Uterine smooth muscle cell (primary cell): Measurements from ENCODE around the gene ATP6AP1. TPM values are rescaled to one million over a fixed set of nuclear protein-coding genes. Genes with fewer than 3 reads are reported as not detected.

Experiments
- total RNA-seq: library from RNA; depleted of rRNA; stranded (reverse); fragments of >200 nt; gene quantifications from 2 replicates; pipeline ENCODE4 v1.2.3, GENCODE V29; 2014

The ATP6AP1 gene
- total RNA-seq: 58.3 and 72.5 TPM in 2 replicates

DNA sequence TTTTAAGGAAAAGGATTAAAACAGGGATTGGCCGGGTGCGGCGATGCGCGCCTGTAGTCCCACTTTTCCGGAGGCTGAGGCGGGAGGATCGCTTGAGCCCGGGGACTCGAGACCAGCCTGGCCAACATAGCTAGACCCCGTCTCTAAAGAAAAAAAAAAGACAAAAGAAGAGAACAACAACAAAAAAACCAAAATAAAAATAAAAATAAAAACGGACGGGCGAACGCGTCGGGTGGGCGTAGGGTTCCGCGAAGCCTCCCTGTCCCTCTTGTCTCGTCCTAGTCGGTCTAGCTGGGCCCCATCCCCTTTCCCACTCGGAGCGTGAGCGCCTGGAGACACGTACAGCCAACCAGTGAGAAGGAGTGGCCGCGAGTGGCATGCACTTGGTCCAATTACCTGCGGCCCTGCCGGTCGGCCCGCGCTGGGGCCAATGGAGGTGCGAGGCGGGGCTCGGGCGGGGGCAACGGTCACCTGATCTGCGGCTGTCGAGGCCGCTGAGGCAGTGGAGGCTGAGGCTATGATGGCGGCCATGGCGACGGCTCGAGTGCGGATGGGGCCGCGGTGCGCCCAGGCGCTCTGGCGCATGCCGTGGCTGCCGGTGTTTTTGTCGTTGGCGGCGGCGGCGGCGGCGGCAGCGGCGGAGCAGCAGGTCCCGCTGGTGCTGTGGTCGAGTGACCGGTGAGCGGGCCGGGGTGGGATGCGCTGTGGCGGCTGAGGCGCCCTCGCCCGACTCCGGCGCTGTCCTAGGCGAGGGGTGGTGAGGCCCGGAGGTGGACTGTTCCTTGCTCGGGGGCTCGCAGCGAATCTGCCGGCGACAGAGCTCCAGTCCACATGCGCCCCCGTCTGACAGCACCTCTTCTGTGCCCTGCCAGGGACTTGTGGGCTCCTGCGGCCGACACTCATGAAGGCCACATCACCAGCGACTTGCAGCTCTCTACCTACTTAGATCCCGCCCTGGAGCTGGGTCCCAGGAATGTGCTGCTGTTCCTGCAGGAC is at the start of gene ATP6AP1:
ATP6AP1 (plus strand) TSS at position 502 of the 996 bp plus-strand sequence; CDS start at position 518, 16 bp downstream.

DNA sequence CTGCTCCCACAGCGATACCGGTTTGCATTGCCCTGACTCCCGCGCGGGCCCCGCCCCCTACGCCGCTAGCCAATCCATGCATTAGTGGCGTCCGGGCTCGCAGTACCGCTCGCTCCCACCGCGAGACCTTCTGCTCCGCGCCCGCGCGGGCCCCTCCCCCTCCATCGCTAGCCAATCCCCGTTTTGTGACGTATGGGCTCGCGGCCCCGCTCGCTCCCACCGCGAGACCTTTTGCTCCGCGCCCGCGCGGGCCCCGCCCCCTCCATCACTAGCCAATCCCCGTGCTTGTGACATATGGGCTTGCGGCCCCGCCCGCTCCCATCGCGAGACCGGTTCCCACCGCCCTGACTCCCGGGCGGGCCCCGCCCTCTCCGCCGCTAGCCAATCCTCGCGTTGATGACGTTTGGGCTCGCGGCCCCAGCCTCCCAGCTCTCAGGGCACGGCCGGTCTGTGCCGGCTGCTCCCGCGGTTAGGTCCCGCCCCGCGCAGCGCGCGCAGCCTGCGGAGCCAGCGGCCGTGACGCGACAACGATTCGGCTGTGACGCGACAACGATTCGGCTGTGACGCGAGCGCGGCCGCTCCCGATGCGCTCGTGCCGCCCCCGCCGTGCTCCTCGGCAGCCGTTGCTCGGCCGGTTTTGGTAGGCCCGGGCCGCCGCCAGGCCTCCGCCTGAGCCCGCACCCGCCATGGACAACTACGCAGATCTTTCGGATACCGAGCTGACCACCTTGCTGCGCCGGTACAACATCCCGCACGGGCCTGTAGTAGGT is 49.5 kb upstream of the ATP6AP1 start, which contains the start of gene EMD:
EMD (plus strand) TSS at position 497 of the 770 bp plus-strand sequence; CDS start at position 687, 190 bp downstream.

DNA sequence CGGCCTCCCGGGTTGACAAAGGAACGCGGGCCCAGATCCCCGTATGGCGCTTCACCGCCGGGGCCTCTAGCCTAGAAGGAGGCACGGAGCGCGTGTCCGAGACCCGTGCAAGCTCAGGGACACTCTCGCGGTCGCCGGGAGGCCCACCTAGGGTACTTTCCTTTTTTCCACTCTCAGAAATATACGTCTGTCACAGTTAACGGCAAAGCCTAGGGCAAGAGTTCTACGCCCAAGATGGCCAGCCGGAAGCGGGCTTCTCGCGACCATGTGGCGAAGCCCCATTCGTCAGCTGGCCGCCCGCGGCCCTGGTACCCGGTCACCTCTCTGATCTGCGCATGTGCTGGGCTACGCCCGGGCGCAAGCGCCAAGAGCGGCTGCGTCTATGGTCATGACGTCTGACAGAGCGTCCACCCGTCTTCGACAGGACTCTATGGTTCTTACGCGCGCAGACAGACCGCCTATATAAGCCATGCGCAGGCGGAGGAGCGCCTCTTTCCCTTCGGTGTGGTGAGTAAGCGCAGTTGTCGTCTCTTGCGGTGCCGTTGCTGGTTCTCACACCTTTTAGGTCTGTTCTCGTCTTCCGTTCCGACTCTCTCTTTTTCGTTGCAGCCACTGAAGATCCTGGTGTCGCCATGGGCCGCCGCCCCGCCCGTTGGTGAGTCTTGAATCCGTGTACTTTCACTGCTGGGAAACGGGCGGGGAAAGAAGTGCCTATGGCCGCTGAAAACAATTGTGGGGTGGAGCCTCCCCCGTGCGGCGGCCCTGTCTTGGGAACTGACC is 30.4 kb upstream of the ATP6AP1 start, which contains the start of gene RPL10:
RPL10 (plus strand) TSS at position 490 of the 780 bp plus-strand sequence; CDS start at position 633, 143 bp downstream.

GRCh38 chrX:154409222-154409871 is 19.1 kb upstream of the ATP6AP1 start, which contains the start of gene DNASE1L1:
DNASE1L1 (minus strand) TSS chrX:154409254; CDS start chrX:154405568, 3,686 bp downstream.

GRCh38 chrX:154436983-154437752 is 8.7 kb downstream of the ATP6AP1 start, which contains the start of gene GDI1:
GDI1 (plus strand) TSS chrX:154437154; CDS start chrX:154437255, 101 bp downstream.

DNA sequence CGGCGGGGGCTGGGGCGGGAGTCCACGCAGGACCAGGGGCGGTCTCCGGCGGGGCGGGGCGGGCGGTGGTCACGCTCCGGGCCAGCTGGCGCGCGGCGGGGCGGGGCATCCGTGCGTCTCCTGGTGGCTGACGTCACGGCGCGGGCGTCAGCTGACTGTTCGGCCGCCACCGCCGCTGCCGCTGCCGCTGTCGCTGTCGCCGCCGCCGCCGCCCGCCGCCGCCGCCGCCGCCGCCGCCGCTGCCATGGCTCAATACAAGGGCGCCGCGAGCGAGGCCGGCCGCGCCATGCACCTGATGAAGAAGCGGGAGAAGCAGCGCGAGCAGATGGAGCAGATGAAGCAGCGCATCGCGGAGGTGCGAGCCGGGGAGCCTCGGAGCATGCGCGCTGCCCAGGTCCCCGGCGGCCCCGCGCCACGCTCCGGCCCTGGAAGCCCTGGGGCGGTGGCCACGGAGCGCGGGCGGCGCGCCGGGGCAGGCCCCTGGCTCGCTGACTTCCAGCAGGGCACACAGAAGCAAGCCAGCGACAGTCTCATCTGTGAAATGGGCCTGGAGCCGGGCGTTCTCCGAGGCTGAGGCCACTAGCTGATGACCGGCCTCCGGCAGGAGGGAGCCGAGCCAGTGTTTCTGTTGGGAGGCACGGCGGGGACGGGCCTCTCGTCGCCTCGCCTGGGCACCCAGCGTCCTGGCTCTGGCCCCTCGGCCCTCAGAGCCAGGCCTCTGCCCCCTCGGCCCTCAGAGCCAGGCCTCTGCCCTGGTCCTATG is 15.7 kb downstream of the ATP6AP1 start, which contains the start of gene FAM50A:
FAM50A (plus strand) TSS at position 150 of the 763 bp plus-strand sequence; CDS start at position 245, 95 bp downstream.

GRCh38 chrX:154458116-154458953 is 29.9 kb downstream of the ATP6AP1 start, which contains the start of gene PLXNA3:
PLXNA3 (plus strand) TSS chrX:154458281; CDS start chrX:154460184, 1,903 bp downstream.

DNA sequence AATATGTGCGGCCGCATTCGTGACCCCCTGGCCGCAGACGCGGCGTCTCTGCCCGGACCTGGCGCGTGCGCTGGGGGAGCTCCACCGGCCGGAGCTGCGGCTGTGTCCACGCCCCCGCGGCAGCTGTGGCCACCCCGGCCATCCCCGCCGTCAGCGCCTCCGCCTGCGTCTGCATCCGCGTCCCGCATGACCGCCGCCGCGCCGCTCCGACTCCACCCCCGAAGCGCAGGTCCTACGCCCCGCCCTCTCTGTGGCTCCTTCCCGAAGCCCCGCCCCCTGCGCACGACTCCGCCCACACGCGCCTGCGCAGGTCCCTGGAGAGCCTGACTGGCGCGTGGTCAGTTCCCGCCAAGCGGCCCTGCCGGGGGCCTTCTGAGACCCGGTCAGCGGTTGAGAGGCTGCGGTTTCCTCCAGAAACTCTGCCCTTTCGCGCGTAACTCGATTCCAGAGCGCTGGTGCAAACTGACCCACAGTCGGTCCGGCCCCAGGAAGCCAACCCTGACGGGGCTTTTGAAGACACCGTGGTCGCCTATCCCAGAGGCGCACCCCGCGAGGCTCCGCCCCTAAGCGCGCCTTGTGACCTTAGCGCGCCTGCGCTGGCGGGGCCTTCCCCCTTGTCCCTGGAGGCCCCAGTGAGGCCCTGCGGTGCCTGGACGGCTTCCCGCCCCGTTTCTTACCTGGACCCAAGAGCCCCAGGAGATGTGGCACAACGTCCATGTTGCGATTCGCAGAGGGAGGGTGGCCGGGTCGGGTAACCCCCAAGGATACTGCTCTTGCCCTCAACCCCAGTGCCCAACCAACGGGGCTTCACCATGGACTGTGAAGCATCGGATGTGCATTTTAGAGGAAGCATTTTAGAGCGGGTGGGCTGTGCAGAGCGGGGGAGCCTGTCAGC is 50.5 kb downstream of the ATP6AP1 start, which contains the start of gene LAGE3:
LAGE3 (minus strand) TSS at position 554 of the 895 bp plus-strand sequence; CDS start at position 188, 366 bp downstream.

Other genes with a start within 250 kb of the ATP6AP1 start
- gene OPN1MW, start 246.1 kb upstream of the ATP6AP1 start, total RNA-seq: not detected in 2 replicates
- not detected in 2 replicates for gene OPN1MW2, start 208.9 kb upstream of the ATP6AP1 start, total RNA-seq
- not detected in 2 replicates for gene OPN1MW3, start 171.1 kb upstream of the ATP6AP1 start, total RNA-seq
- gene TEX28, start 133.6 kb upstream of the ATP6AP1 start, total RNA-seq: not detected in 2 replicates
- not detected in 2 replicates for gene TKTL1, start 132.9 kb upstream of the ATP6AP1 start, total RNA-seq
- 2,419 and 3,747 TPM in 2 replicates for gene FLNA, start 54.0 kb upstream of the ATP6AP1 start, total RNA-seq
- 17.1 and 20.6 TPM in 2 replicates for gene EMD, start 49.4 kb upstream of the ATP6AP1 start, total RNA-seq
- gene RPL10, start 30.3 kb upstream of the ATP6AP1 start, total RNA-seq: 2,853 and 3,007 TPM in 2 replicates
- 31.5 and 54.7 TPM in 2 replicates for gene DNASE1L1, start 19.4 kb upstream of the ATP6AP1 start, total RNA-seq
- 16.3 and 19.1 TPM in 2 replicates for gene TAFAZZIN, start 17.1 kb upstream of the ATP6AP1 start, total RNA-seq
- 110 and 115 TPM in 2 replicates for gene GDI1, start 8.5 kb downstream of the ATP6AP1 start, total RNA-seq
- gene FAM50A, start 15.5 kb downstream of the ATP6AP1 start, total RNA-seq: 89.5 and 112 TPM in 2 replicates
- gene PLXNA3, start 29.6 kb downstream of the ATP6AP1 start, total RNA-seq: 19.2 and 26.2 TPM in 2 replicates
- 11.4 and 25.7 TPM in 2 replicates for gene LAGE3, start 50.6 kb downstream of the ATP6AP1 start, total RNA-seq
- 41.7 and 59.2 TPM in 2 replicates for gene UBL4A, start 57.9 kb downstream of the ATP6AP1 start, total RNA-seq
- 15.9 and 17.5 TPM in 2 replicates for gene SLC10A3, start 62.0 kb downstream of the ATP6AP1 start, total RNA-seq
- gene FAM3A, start 87.6 kb downstream of the ATP6AP1 start, total RNA-seq: 32.4 TPM in 2 replicates
- 62.4 and 81.9 TPM in 2 replicates for gene G6PD, start 118.2 kb downstream of the ATP6AP1 start, total RNA-seq
- gene IKBKG, start 118.9 kb downstream of the ATP6AP1 start, total RNA-seq: 17.5 and 18.7 TPM in 2 replicates
- not detected in 2 replicates for gene CTAG1A, start 156.5 kb downstream of the ATP6AP1 start, total RNA-seq
- not detected in 2 replicates for gene CTAG1B, start 190.6 kb downstream of the ATP6AP1 start, total RNA-seq
- not detected in 2 replicates for gene CTAG2, start 224.9 kb downstream of the ATP6AP1 start, total RNA-seq